Liver (tissue), 3 donors: ENCODE measurements around the gene SLC38A10.

ENCODE experiments used
- FOXA1 ChIP-seq: IDR thresholded peaks from 2 replicates; pipeline ENCODE4 v1.6.1; 2016; ENCODE audit warnings: antibody characterized with exemption
- GABPA ChIP-seq, 2 donors: IDR thresholded peaks in 1 of 2; conservative IDR thresholded peaks in 1 of 2; 2 replicates each; pipeline ENCODE4 v1.6.1; 2016; ENCODE audit warnings: antibody characterized with exemption in 2 of 2, mild to moderate bottlenecking in 1 of 2, moderate library complexity in 1 of 2
- RAD21 ChIP-seq, 2 donors: IDR thresholded peaks; 2 replicates each; pipeline ENCODE4 v1.6.1; 2016; ENCODE audit warnings: antibody characterized with exemption in 2 of 2, mild to moderate bottlenecking in 2 of 2
- RXRA ChIP-seq, 2 donors: IDR thresholded peaks; 2 replicates each; pipeline ENCODE4 v1.6.1; 2017 to 2018; ENCODE audit warnings: antibody characterized with exemption in 2 of 2, mild to moderate bottlenecking in 1 of 2
- TAF1 ChIP-seq: conservative IDR thresholded peaks from 2 replicates; pipeline ENCODE4 v1.6.1; 2016; ENCODE audit warnings: antibody characterized with exemption, mild to moderate bottlenecking
- YY1 ChIP-seq: IDR thresholded peaks from 2 replicates; pipeline ENCODE4 v1.6.1; 2016; ENCODE audit warnings: antibody characterized with exemption, mild to moderate bottlenecking
- TF ChIP-seq, protein P1 (sequence below): IDR thresholded peaks from 2 replicates; pipeline ENCODE4 v1.6.1; 2016; ENCODE audit warnings: antibody characterized with exemption
- TF ChIP-seq, protein P2 (sequence below): fragments of 150-350 bp; IDR thresholded peaks from 2 replicates; pipeline ENCODE4 v1.5.1; 2017; ENCODE audit warnings: improper control_type of control experiment, low read depth, low read length; ENCODE audit not compliant: missing input control
- TF ChIP-seq, protein P3 (sequence below): IDR thresholded peaks from 2 replicates; pipeline ENCODE4 v1.6.1; 2016; ENCODE audit warnings: antibody characterized with exemption
- TF ChIP-seq, protein P4 (sequence below): IDR thresholded peaks from 2 replicates; pipeline ENCODE4 v1.6.1; 2016; ENCODE audit warnings: antibody characterized with exemption, mild to moderate bottlenecking
- donor health status: healthy.
- donor health status: healthy.

DNA sequence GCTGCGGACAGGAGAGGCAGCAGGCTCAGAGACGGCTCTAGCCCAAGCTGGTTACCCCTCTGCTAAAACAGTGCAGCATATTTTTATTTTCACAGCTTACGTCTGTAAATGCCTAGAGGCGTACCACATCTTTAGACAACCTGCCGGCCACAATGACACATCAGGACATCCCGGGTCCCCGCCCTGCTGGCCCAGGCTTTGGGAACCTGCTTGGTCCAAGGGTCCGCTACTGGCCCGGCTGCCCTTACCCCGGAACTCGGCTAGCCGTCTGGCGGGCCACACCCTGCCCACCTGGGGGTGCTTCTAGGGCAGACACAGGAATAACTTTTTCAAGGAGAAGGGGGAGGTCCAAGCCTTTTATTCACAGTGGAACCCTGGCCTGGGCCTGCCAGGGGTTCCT is 76.6 kb downstream of the SLC38A10 start:
- TF ChIP-seq, protein P1, sequence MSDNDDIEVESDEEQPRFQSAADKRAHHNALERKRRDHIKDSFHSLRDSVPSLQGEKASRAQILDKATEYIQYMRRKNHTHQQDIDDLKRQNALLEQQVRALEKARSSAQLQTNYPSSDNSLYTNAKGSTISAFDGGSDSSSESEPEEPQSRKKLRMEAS, result no peak
- TF ChIP-seq, protein P2, sequence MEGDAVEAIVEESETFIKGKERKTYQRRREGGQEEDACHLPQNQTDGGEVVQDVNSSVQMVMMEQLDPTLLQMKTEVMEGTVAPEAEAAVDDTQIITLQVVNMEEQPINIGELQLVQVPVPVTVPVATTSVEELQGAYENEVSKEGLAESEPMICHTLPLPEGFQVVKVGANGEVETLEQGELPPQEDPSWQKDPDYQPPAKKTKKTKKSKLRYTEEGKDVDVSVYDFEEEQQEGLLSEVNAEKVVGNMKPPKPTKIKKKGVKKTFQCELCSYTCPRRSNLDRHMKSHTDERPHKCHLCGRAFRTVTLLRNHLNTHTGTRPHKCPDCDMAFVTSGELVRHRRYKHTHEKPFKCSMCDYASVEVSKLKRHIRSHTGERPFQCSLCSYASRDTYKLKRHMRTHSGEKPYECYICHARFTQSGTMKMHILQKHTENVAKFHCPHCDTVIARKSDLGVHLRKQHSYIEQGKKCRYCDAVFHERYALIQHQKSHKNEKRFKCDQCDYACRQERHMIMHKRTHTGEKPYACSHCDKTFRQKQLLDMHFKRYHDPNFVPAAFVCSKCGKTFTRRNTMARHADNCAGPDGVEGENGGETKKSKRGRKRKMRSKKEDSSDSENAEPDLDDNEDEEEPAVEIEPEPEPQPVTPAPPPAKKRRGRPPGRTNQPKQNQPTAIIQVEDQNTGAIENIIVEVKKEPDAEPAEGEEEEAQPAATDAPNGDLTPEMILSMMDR, result no peak
- TF ChIP-seq, protein P3, sequence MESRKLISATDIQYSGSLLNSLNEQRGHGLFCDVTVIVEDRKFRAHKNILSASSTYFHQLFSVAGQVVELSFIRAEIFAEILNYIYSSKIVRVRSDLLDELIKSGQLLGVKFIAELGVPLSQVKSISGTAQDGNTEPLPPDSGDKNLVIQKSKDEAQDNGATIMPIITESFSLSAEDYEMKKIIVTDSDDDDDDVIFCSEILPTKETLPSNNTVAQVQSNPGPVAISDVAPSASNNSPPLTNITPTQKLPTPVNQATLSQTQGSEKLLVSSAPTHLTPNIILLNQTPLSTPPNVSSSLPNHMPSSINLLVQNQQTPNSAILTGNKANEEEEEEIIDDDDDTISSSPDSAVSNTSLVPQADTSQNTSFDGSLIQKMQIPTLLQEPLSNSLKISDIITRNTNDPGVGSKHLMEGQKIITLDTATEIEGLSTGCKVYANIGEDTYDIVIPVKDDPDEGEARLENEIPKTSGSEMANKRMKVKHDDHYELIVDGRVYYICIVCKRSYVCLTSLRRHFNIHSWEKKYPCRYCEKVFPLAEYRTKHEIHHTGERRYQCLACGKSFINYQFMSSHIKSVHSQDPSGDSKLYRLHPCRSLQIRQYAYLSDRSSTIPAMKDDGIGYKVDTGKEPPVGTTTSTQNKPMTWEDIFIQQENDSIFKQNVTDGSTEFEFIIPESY, result no peak
- TF ChIP-seq RAD21 (IDR thresholded peaks at IDR 0.05) (no peak), GABPA (IDR thresholded peaks at IDR 0.05 in 1 of 2, conservative IDR thresholded peaks at IDR 0.05 in 1 of 2) (no peak), YY1 (no peak), RXRA (IDR thresholded peaks at IDR 0.05) (no peak), FOXA1 (no peak), TAF1 (no peak)
- TF ChIP-seq, protein P4, sequence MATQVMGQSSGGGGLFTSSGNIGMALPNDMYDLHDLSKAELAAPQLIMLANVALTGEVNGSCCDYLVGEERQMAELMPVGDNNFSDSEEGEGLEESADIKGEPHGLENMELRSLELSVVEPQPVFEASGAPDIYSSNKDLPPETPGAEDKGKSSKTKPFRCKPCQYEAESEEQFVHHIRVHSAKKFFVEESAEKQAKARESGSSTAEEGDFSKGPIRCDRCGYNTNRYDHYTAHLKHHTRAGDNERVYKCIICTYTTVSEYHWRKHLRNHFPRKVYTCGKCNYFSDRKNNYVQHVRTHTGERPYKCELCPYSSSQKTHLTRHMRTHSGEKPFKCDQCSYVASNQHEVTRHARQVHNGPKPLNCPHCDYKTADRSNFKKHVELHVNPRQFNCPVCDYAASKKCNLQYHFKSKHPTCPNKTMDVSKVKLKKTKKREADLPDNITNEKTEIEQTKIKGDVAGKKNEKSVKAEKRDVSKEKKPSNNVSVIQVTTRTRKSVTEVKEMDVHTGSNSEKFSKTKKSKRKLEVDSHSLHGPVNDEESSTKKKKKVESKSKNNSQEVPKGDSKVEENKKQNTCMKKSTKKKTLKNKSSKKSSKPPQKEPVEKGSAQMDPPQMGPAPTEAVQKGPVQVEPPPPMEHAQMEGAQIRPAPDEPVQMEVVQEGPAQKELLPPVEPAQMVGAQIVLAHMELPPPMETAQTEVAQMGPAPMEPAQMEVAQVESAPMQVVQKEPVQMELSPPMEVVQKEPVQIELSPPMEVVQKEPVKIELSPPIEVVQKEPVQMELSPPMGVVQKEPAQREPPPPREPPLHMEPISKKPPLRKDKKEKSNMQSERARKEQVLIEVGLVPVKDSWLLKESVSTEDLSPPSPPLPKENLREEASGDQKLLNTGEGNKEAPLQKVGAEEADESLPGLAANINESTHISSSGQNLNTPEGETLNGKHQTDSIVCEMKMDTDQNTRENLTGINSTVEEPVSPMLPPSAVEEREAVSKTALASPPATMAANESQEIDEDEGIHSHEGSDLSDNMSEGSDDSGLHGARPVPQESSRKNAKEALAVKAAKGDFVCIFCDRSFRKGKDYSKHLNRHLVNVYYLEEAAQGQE, result no peak
